Adipose tissue (tissue), 3 donors: Measurements from ENCODE around the gene AKAP6. TPM values are rescaled to one million over a fixed set of nuclear protein-coding genes. Genes with fewer than 3 reads are reported as not detected.

Experiments
- H3K27ac ChIP-seq: one replicate; pipeline ENCODE4 v1.5.1; 2013; ENCODE audit warnings: low read depth, low read length
- WGBS, 3 donors: extraction: QIAGEN DNeasy Blood & Tissue Kit; methylation state at CpG; one replicate each; pipeline ENCODE4 v1.1.7; 2013; 5-methylcytosine and 5-hydroxymethylcytosine counted together
- polyA plus RNA-seq, 3 donors: library from polyadenylated mRNA; stranded (reverse); fragments of 200-250 nt; gene quantifications; one replicate each; pipeline ENCODE4 v1.2.3, GENCODE V29; 2013
- donor health status: healthy with polysubstance abuse.
- donor health status: Bipolar disorder and iron deficiency.
- donor health status: healthy.

The AKAP6 gene
- polyA plus RNA-seq, 3 donors, result 0.27 to 1.9 (median 0.29) TPM

- WGBS, 3 donors, result 76 to 82% (median 81%) methylated on average over 5 of the region's 5 CpGs
- H3K27ac ChIP-seq, result no peak overlapping the region
Measured at GRCh38 chr14:32494609-32495434, 165.7 kb downstream of the AKAP6 start.

- H3K27ac ChIP-seq, result no peak overlapping the region
- WGBS, 3 donors, result 78 to 83% (median 80%) methylated on average over 6 of the region's 6 CpGs
Measured at GRCh38 chr14:32495435-32495734, 166.3 kb downstream of the AKAP6 start.

- no peak overlapping the region for H3K27ac ChIP-seq
Measured at GRCh38 chr14:32497248-32497647, 168.2 kb downstream of the AKAP6 start.

- no peak overlapping the region for H3K27ac ChIP-seq
- 89 to 94% (median 91%) methylated on average over 4 of the region's 4 CpGs for WGBS, 3 donors
Measured at GRCh38 chr14:32507029-32507984, 178.2 kb downstream of the AKAP6 start.

- H3K27ac ChIP-seq, result no peak overlapping the region
Measured at GRCh38 chr14:32508281-32508680, 179.2 kb downstream of the AKAP6 start.

GRCh38 chr14:32509632-32510187 is 180.6 kb downstream of the AKAP6 start:
- no peak overlapping the region for H3K27ac ChIP-seq
- WGBS, 3 donors, result 54 to 64% (median 61%) methylated on average over 10 of the region's 10 CpGs

More at GRCh38 chr14:32508281-32508680, 179.2 kb downstream of the AKAP6 start:
- WGBS, 3 donors, result 71 to 86% (median 83%) methylated on average over 2 of the region's 2 CpGs

- WGBS, 3 donors, result 61 to 81% (median 77%) methylated on average over 3 of the region's 3 CpGs
- H3K27ac ChIP-seq, result no peak overlapping the region
Measured at GRCh38 chr14:32510815-32511214, 181.7 kb downstream of the AKAP6 start.

GRCh38 chr14:32512348-32512747 is 183.2 kb downstream of the AKAP6 start:
- no peak overlapping the region for H3K27ac ChIP-seq
- 70 to 78% (median 72%) methylated on average over 3 of the region's 3 CpGs for WGBS, 3 donors

GRCh38 chr14:32512813-32513212 is 183.7 kb downstream of the AKAP6 start:
- H3K27ac ChIP-seq, result no peak overlapping the region

GRCh38 chr14:32513571-32514009 is 184.5 kb downstream of the AKAP6 start:
- no peak overlapping the region for H3K27ac ChIP-seq
- 52 to 69% (median 63%) methylated on average over 1 of the region's 1 CpG for WGBS, 3 donors

- no peak overlapping the region for H3K27ac ChIP-seq
Measured at GRCh38 chr14:32514236-32514635, 185.1 kb downstream of the AKAP6 start.

GRCh38 chr14:32514681-32515080 is 185.6 kb downstream of the AKAP6 start:
- no peak overlapping the region for H3K27ac ChIP-seq

More at GRCh38 chr14:32514236-32514635, 185.1 kb downstream of the AKAP6 start:
- WGBS, 3 donors, result 0 to 57% (median 0%) methylated on average over 1 of the region's 1 CpG

- no peak overlapping the region for H3K27ac ChIP-seq
- WGBS, 3 donors, result 49 to 87% (median 62%) methylated on average over 3 of the region's 3 CpGs
Measured at GRCh38 chr14:32524609-32525375, 195.7 kb downstream of the AKAP6 start.

- H3K27ac ChIP-seq, result no peak overlapping the region
- 82 to 93% (median 89%) methylated on average over 2 of the region's 2 CpGs for WGBS, 3 donors
Measured at GRCh38 chr14:32525591-32525990, 196.5 kb downstream of the AKAP6 start.

- WGBS, 3 donors, result 44 to 54% (median 49%) methylated on average over 1 of the region's 1 CpG
- no peak overlapping the region for H3K27ac ChIP-seq
Measured at GRCh38 chr14:32530800-32531199, 201.7 kb downstream of the AKAP6 start.

GRCh38 chr14:32531942-32532515 is 202.9 kb downstream of the AKAP6 start:
- 54 to 71% (median 62%) methylated on average over 2 of the region's 2 CpGs for WGBS, 3 donors
- no peak overlapping the region for H3K27ac ChIP-seq

GRCh38 chr14:32534145-32534544 is 205.0 kb downstream of the AKAP6 start:
- 68 to 81% (median 78%) methylated on average over 3 of the region's 3 CpGs for WGBS, 3 donors
- no peak overlapping the region for H3K27ac ChIP-seq

GRCh38 chr14:32536175-32536574 is 207.1 kb downstream of the AKAP6 start:
- no peak overlapping the region for H3K27ac ChIP-seq
- 88 to 93% (median 92%) methylated on average over 2 of the region's 2 CpGs for WGBS, 3 donors
